ENCODE data around the gene ILKAP. TPM values are rescaled to one million over a fixed set of nuclear protein-coding genes. Genes with fewer than 3 reads are reported as not detected.

Gene ILKAP
- total RNA-seq, 1 experiment from 2014 or later, result 41.5 TPM

- Histone ChIP-seq H3K23ac (ENCODE audit: insufficient read length, low read depth, low read length) (no peak overlapping the region), H3K14ac (ENCODE audit: insufficient read depth, low read length) (no peak overlapping the region), H3K27me3 (ENCODE audit: insufficient read depth, low read length) (no peaks in the 10 kb centered on the region; the same call in 1 of the 2 replicates), H3K18ac (ENCODE audit: insufficient read length, low read depth, low read length) (no peak overlapping the region), H2BK120ac (ENCODE audit: low read depth, low read length, poor library complexity, severe bottlenecking) (no peak overlapping the region), H2BK20ac (ENCODE audit: low read depth, low read length, poor library complexity, severe bottlenecking) (no peak overlapping the region), H2AFZ (ENCODE audit: low read length) (no peak overlapping the region), H3T11ph (ENCODE audit: low read length) (no peak overlapping the region), H3K27ac (ENCODE audit: insufficient read length, low read depth, low read length) (no peak overlapping the region), H3K4ac (ENCODE audit: low read depth, low read length) (no peak overlapping the region), H3K23me2 (ENCODE audit: insufficient read length, low read depth, low read length, poor library complexity, severe bottlenecking) (peaks cover 10% of the 10 kb centered on the region), H3K4me2 (ENCODE audit: insufficient read depth, insufficient read length, low read length) (no peak overlapping the region), H3K56ac (ENCODE audit: insufficient read length, low read depth, low read length) (no peak overlapping the region), H3K4me1 (ENCODE audit: insufficient read depth, low read length) (no peaks in the 10 kb centered on the region), H3K9me3 (ENCODE audit: control insufficient read depth, low read depth, low read length) (no peaks in the 10 kb centered on the region), H4K91ac (ENCODE audit: insufficient read length, low read depth, low read length) (no peak overlapping the region), H4K8ac (replicated peaks; ENCODE audit: insufficient read length, low read depth, low read length) (no peak overlapping the region), H3K9ac (ENCODE audit: extremely low read depth, insufficient read length, low read length) (no peak overlapping the region), H2BK15ac (ENCODE audit: low read depth, low read length) (no peak overlapping the region), H3K79me2 (ENCODE audit: insufficient read depth, low read length) (no peaks in the 10 kb centered on the region), H4K5ac (ENCODE audit: insufficient read length, low read depth, low read length) (no peak overlapping the region), H2BK5ac (ENCODE audit: insufficient read length, low read length) (no peak overlapping the region), H2BK12ac (ENCODE audit: insufficient read length, low read depth, low read length) (no peak overlapping the region), H2AK5ac (ENCODE audit: insufficient read length, low read length) (no peak overlapping the region), H3K79me1 (ENCODE audit: insufficient read depth, low read depth, low read length, poor library complexity, severe bottlenecking) (no peaks in the 10 kb centered on the region), H4K20me1 (ENCODE audit: control insufficient read depth, insufficient read depth, insufficient read length) (no peaks in the 10 kb centered on the region)
- DNase-seq, result no peak
- TF ChIP-seq, protein P1, sequence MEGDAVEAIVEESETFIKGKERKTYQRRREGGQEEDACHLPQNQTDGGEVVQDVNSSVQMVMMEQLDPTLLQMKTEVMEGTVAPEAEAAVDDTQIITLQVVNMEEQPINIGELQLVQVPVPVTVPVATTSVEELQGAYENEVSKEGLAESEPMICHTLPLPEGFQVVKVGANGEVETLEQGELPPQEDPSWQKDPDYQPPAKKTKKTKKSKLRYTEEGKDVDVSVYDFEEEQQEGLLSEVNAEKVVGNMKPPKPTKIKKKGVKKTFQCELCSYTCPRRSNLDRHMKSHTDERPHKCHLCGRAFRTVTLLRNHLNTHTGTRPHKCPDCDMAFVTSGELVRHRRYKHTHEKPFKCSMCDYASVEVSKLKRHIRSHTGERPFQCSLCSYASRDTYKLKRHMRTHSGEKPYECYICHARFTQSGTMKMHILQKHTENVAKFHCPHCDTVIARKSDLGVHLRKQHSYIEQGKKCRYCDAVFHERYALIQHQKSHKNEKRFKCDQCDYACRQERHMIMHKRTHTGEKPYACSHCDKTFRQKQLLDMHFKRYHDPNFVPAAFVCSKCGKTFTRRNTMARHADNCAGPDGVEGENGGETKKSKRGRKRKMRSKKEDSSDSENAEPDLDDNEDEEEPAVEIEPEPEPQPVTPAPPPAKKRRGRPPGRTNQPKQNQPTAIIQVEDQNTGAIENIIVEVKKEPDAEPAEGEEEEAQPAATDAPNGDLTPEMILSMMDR (conservative IDR thresholded peaks at IDR 0.05), result no peak
- Mint-ChIP-seq H3K36me3 (ENCODE audit: insufficient read depth in 1 of 3, low read depth in 3 of 3) (no peaks in the 10 kb centered on the region; a peak in 2 of 7 replicates), H3K4me1 (peaks cover 15 to 23% of the 10 kb centered on the region in 2 experiments), H3K4me3 (no peak overlapping the region), H3K27ac (no peak overlapping the region), H3K9me3 (no peaks in the 10 kb centered on the region), H3K27me3 (ENCODE audit: low read depth) (peaks cover 21% of the 10 kb centered on the region)
- no CpG with 5 or more reads among the region's 18 CpGs for WGBS (ENCODE audit: extremely low coverage, insufficient read length, low lambda C conversion rate)
Observed at GRCh38 chr2:238155761-238156694, 47.5 kb downstream of the ILKAP start.

Data from H9 (cell line).